Activated T-helper 1 cell treated with anti-CD3 and anti-CD28 coated beads, Interleukin-12 subunit alpha, Interleukin-12 subunit beta, Interleukin-2, Interleukin-4 antibody, amounts not matched to agents 30 ng/mL and 10 ng/mL and 1 ng/mL, durations not matched to agents 14 hours and 24 hours and 36 hours (primary cell): ENCODE measurements around the gene FCGR1A. TPM values are rescaled to one million over a fixed set of nuclear protein-coding genes. Genes with fewer than 3 reads are reported as not detected.
"Not testable (repeated sequence)": the region's sequence is repeated elsewhere in the genome, so short reads cannot be mapped to it uniquely, and the experiment has no call there.

Source experiments
- DNase-seq: peaks from one replicate; pipeline ENCODE4 v3.0.0; 2021; ENCODE audit warnings: low spot score
- H3K27ac Mint-ChIP-seq: one replicate; pipeline ENCODE4 v1.8.0; 2021; ENCODE audit warnings: mild to moderate bottlenecking, mixed read lengths
- H3K27me3 Mint-ChIP-seq: one replicate; pipeline ENCODE4 v1.8.0; 2022; ENCODE audit warnings: mild to moderate bottlenecking, moderate library complexity, mixed read lengths; ENCODE audit not compliant: insufficient read depth
- H3K36me3 Mint-ChIP-seq: one replicate; pipeline ENCODE4 v1.8.0; 2021; ENCODE audit warnings: low read depth, mixed read lengths
- H3K4me1 Mint-ChIP-seq: one replicate; pipeline ENCODE4 v1.8.0; 2021; ENCODE audit warnings: low read depth, mixed read lengths
- H3K4me3 Mint-ChIP-seq: one replicate; pipeline ENCODE4 v1.8.0; 2021; ENCODE audit warnings: mild to moderate bottlenecking, moderate library complexity, mixed read lengths
- H3K9me3 Mint-ChIP-seq: one replicate; pipeline ENCODE4 v1.8.0; 2021; ENCODE audit warnings: mixed read lengths
- intact Hi-C: fragments of 100-400 bp; cut with micrococcal nuclease; formaldehyde crosslinking; loops from one replicate; pipeline ENCODE4 v1.15.1; 2024
- total RNA-seq: library from RNA; stranded (reverse); gene quantifications from 2 replicates; pipeline ENCODE4 v1.2.3, GENCODE V29; 2022

Gene FCGR1A
- total RNA-seq, 1 donor from 2014 or later = not detected

- H3K4me1 Mint-ChIP-seq, H3K27ac Mint-ChIP-seq, H3K36me3 Mint-ChIP-seq, H3K4me3 Mint-ChIP-seq, H3K9me3 Mint-ChIP-seq, DNase-seq, H3K27me3 Mint-ChIP-seq, intact Hi-C loops: not testable (repeated sequence)
These were observed 44.1 kb downstream of the FCGR1A start for GRCh38 chr1:149826555-149826954.

DNA sequence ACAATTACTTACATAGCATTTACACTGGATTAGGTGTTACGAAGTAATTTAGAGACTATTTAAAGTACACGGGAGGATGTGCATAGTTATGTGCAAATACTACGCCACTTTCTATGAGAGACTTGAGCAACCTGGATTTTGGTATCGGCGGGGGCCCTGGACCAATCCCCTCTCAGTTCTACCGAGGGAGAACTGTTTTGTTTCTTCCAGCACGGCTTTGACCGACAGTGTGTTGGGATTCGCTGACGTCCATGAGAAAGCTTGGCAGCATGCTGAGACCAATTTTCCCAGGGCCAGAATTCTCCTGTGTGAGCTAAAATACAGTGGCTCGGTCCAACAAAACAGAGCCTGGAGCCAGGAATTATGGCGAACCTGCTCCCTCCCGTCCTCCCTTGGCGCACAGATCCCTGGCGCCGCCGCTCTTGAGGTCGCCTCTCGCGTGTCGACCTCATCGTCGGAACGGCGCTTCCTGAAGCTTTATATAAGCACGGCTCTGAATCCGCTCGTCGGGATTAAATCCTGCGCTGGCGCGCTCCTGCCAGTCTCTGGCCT is 49.3 kb downstream of the FCGR1A start:
- H3K27me3 Mint-ChIP-seq, DNase-seq, H3K36me3 Mint-ChIP-seq, H3K9me3 Mint-ChIP-seq, H3K4me1 Mint-ChIP-seq, H3K27ac Mint-ChIP-seq, intact Hi-C loops, H3K4me3 Mint-ChIP-seq: not testable (repeated sequence)

GRCh38 chr1:149832316-149833126 is 50.0 kb downstream of the FCGR1A start:
- H3K4me1 Mint-ChIP-seq, intact Hi-C loops, H3K27me3 Mint-ChIP-seq, H3K9me3 Mint-ChIP-seq, DNase-seq, H3K36me3 Mint-ChIP-seq, H3K4me3 Mint-ChIP-seq, H3K27ac Mint-ChIP-seq: not testable (repeated sequence)

DNA sequence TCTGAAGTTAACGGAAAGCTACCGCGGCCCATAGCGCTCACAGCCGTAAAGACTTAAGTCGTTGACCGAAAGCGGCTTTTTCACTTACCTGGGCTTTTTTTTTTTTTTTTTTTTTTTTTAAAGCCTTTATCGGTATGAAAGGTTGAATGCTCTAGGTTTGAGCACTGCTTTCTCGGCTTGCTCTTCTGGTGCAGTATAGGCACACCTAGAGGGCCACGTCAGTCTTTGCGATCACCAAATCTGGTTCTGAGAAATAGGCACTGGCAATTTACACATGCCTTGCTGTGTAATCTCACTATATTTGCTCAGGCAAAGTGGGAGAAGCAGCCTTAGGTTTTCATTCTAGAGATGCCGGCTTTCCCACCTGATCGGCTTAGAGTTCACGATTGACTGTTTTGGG is 50.6 kb downstream of the FCGR1A start:
- H3K36me3 Mint-ChIP-seq, H3K9me3 Mint-ChIP-seq, intact Hi-C loops, H3K27me3 Mint-ChIP-seq, H3K4me1 Mint-ChIP-seq, H3K4me3 Mint-ChIP-seq, DNase-seq, H3K27ac Mint-ChIP-seq: not testable (repeated sequence)

DNA sequence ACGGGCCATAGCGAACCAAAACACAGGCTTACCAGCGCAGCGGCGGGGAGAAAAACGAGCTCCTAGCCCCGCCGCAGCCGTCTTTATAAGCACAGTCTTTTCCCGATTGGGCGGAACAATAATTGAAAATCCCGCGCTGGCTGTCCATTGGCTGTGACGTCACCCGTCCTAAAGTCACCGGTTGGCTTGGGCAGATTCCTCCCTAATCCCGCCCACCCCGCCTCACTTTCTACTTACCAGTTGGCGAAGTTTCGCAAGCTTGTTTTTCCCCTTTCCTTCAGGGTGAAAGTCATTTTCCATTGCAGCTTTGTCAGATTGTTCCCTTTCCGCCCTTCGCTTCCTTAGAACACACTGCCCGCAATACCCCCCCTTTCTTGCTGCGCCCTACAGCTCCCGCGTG is 58.7 kb downstream of the FCGR1A start:
- H3K9me3 Mint-ChIP-seq, H3K4me3 Mint-ChIP-seq, H3K27ac Mint-ChIP-seq, DNase-seq, intact Hi-C loops, H3K27me3 Mint-ChIP-seq: not testable (repeated sequence)
- Mint-ChIP-seq H3K4me1 (peaks cover 27% of the 10 kb centered on the region), H3K36me3 (peaks cover 12% of the 10 kb centered on the region)

Other genes starting within 250 kb of the FCGR1A start
- gene PPIAL4C, start 198.8 kb upstream of the FCGR1A start, total RNA-seq = not detected in 2 replicates
- 23.9 and 24.3 TPM in 2 replicates for gene BOLA1, start 116.9 kb downstream of the FCGR1A start, total RNA-seq
- gene SV2A, start 135.2 kb downstream of the FCGR1A start, total RNA-seq = 17.3 and 18.6 TPM in 2 replicates
- 125 and 136 TPM in 2 replicates for gene SF3B4, start 145.1 kb downstream of the FCGR1A start, total RNA-seq
- 5.6 and 8.5 TPM in 2 replicates for gene MTMR11, start 154.2 kb downstream of the FCGR1A start, total RNA-seq
- 41.1 and 41.8 TPM in 2 replicates for gene OTUD7B, start 228.0 kb downstream of the FCGR1A start, total RNA-seq